B cell (primary cell): Measurements from ENCODE around the gene PIBF1. TPM values are rescaled to one million over a fixed set of nuclear protein-coding genes. Genes with fewer than 3 reads are reported as not detected.

Experiments
- ATAC-seq: fragments of 200-7000 bp; cut with Tn5 transposase; one replicate; pipeline ENCODE4 v1.10.0; 2021; ENCODE audit warnings: low read depth, mild to moderate bottlenecking, moderate number of reproducible peaks, moderate library complexity
- CTCF ChIA-PET: fragments of 350-600 bp; sonication (Branson Sonifier 250); formaldehyde crosslinking; loops from one replicate; lab custom pipeline; 2021; ENCODE audit warnings: antibody characterized with exemption, inconsistent platforms; lab: Charles Lee
- POLR2A ChIA-PET: fragments of 350-600 bp; sonication (Branson Sonifier 250); formaldehyde crosslinking; loops from one replicate; lab custom pipeline; 2021; ENCODE audit warnings: antibody characterized with exemption; lab: Charles Lee
- DNase-seq: peaks from one replicate; pipeline ENCODE4 v3.0.0; 2013
- H2AFZ ChIP-seq: 2 replicates; pipeline ENCODE4 v1.6.1; 2012; ENCODE audit warnings: mild to moderate bottlenecking, low read depth, low read length; ENCODE audit not compliant: insufficient read depth, poor library complexity, severe bottlenecking
- H3K27ac ChIP-seq, 2 donors: 1 replicate in 1 of 2; 2 replicates in 1 of 2; pipeline ENCODE4 v1.5.1; 2012 to 2013; ENCODE audit warnings: low read length in 2 of 2, mild to moderate bottlenecking in 2 of 2, moderate library complexity in 1 of 2
- H3K27me3 ChIP-seq, 4 experiments: fragments of 200-600 bp in 1 of 4; sonication (generic) in 1 of 4; replicated peaks in 1 of 4; 1 replicate in 2 of 4; 2 replicates in 2 of 4; pipeline versions ENCODE4 v1.6.1 to v1.7.0; 2013 to 2016; ENCODE audit warnings: low read length in 3 of 4, mild to moderate bottlenecking in 2 of 4, mixed read lengths in 1 of 4, moderate library complexity in 1 of 4; ENCODE audit not compliant: insufficient read depth in 4 of 4, control insufficient read depth in 3 of 4; ENCODE audit errors: control extremely low read depth in 1 of 4
- H3K36me3 ChIP-seq, 2 experiments: replicated peaks in 1 of 2; 1 replicate in 1 of 2; 2 replicates in 1 of 2; pipeline versions ENCODE4 v1.6.1 to v1.7.1; 2013; ENCODE audit warnings: low read length in 1 of 2; ENCODE audit not compliant: insufficient read depth in 2 of 2, control insufficient read depth in 1 of 2; ENCODE audit errors: control extremely low read depth in 1 of 2, extremely low read depth in 1 of 2
- H3K4me1 ChIP-seq, 2 donors: fragments of 200-600 bp in 1 of 2; sonication (generic) in 1 of 2; 1 replicate in 1 of 2; 2 replicates in 1 of 2; pipeline versions ENCODE4 v1.5.1 to v1.6.1; 2013 to 2017; ENCODE audit warnings: low read length in 2 of 2; ENCODE audit not compliant: control insufficient read depth in 2 of 2, insufficient read depth in 2 of 2
- H3K4me2 ChIP-seq: replicated peaks from 2 replicates; pipeline ENCODE3; 2012; ENCODE audit warnings: mild to moderate bottlenecking, low read depth, low read length; ENCODE audit not compliant: poor library complexity, severe bottlenecking
- H3K4me3 ChIP-seq, 5 experiments: fragments of 200-600 bp in 1 of 5; sonication (generic) in 1 of 5; 1 replicate in 3 of 5; 2 replicates in 2 of 5; pipeline versions ENCODE4 v1.5.1 to v1.7.0; 2011 to 2016; ENCODE audit warnings: low read length in 4 of 5, mild to moderate bottlenecking in 4 of 5, low read depth in 2 of 5, control low read depth in 1 of 5, moderate library complexity in 1 of 5; ENCODE audit not compliant: insufficient read depth in 1 of 5; ENCODE audit errors: control extremely low read depth in 1 of 5, extremely low read depth in 1 of 5
- H3K79me2 ChIP-seq: fragments of 200-600 bp; sonication (generic); one replicate; pipeline ENCODE4 v1.6.0; 2016; ENCODE audit warnings: low read length; ENCODE audit not compliant: control insufficient read depth, insufficient read depth
- H3K9ac ChIP-seq: fragments of 200-600 bp; sonication (generic); 2 replicates; pipeline ENCODE4 v1.6.1; 2017; ENCODE audit warnings: mild to moderate bottlenecking, low read length, moderate library complexity
- H3K9me3 ChIP-seq, 3 donors: one replicate each; pipeline versions ENCODE4 v1.6.1 to v1.7.1; 2013; ENCODE audit warnings: low read length in 2 of 3; ENCODE audit not compliant: control insufficient read depth in 2 of 3, insufficient read depth in 1 of 3; ENCODE audit errors: control extremely low read depth in 1 of 3
- H4K20me1 ChIP-seq: 2 replicates; pipeline ENCODE4 v1.6.0; 2012; ENCODE audit warnings: mild to moderate bottlenecking, low read length; ENCODE audit not compliant: insufficient read depth, control insufficient read depth, poor library complexity, severe bottlenecking
- H3K27ac Mint-ChIP-seq: one replicate; pipeline ENCODE4 v1.8.0; 2021; ENCODE audit warnings: mixed read lengths
- H3K27me3 Mint-ChIP-seq: one replicate; pipeline ENCODE4 v1.8.0; 2021; ENCODE audit warnings: mixed read lengths
- H3K4me1 Mint-ChIP-seq: one replicate; pipeline ENCODE4 v1.8.0; 2021; ENCODE audit warnings: mixed read lengths
- H3K4me3 Mint-ChIP-seq: one replicate; pipeline ENCODE4 v1.8.0; 2021; ENCODE audit warnings: mixed read lengths
- H3K9me3 Mint-ChIP-seq: one replicate; pipeline ENCODE4 v1.8.0; 2022; ENCODE audit warnings: mixed read lengths; ENCODE audit not compliant: insufficient read depth
- CTCF ChIP-seq: fragments of 200-600 bp; IDR thresholded peaks from one replicate; pipeline ENCODE4 v1.8.0; 2022; ENCODE audit warnings: antibody characterized with exemption, mild to moderate bottlenecking
- EZH2 ChIP-seq: IDR thresholded peaks from 2 replicates; pipeline ENCODE4 v1.6.1; 2012; ENCODE audit warnings: borderline replicate concordance, low read depth, mild to moderate bottlenecking, moderate library complexity, low read length; ENCODE audit not compliant: insufficient read depth, poor library complexity, severe bottlenecking
- WGBS: methylation state at CpG from one replicate; pipeline ENCODE4 v1.1.5; 2013; ENCODE audit warnings: missing lambda C conversion rate; ENCODE audit not compliant: insufficient coverage; 5-methylcytosine and 5-hydroxymethylcytosine counted together
- intact Hi-C: fragments of 100-400 bp; cut with micrococcal nuclease; formaldehyde crosslinking; loops from one replicate; pipeline ENCODE4 v1.10.0; 2022
- polyA plus RNA-seq: library from polyadenylated mRNA; depleted of rRNA; stranded (reverse); fragments of >200 nt; gene quantifications from 2 replicates; pipeline ENCODE4 v1.2.3, GENCODE V29; 2012
- total RNA-seq, 2 donors: library from RNA; stranded (reverse); fragments of 120-200 nt in 1 of 2; gene quantifications; 1 replicate in 1 of 2; 2 replicates in 1 of 2; pipeline versions ENCODE4 v1.2.3 to v1.2.4, GENCODE V29; 2013 to 2022

Gene PIBF1
- total and polyA plus RNA-seq, 2 donors (not counting 1 experiment from before 2014, with no cell fraction given), result 4.5 to 43.1 TPM

GRCh38 chr13:73054712-73055111 lies 272.8 kb downstream of the PIBF1 start:
- Histone ChIP-seq H2AFZ (no peak overlapping the region), H3K27me3 (peaks cover 3 to 31% (median 19%) of the 10 kb centered on the region in 4 experiments), H3K4me1 (peaks cover 9% of the 10 kb centered on the region in 2 donors), H3K9me3 (no peaks in the 10 kb centered on the region), H3K36me3 (no peaks in the 10 kb centered on the region), H3K27ac (no peak overlapping the region), H3K4me3 (no peak overlapping the region), H3K79me2 (no peaks in the 10 kb centered on the region), H3K9ac (no peak overlapping the region), H4K20me1 (no peaks in the 10 kb centered on the region), H3K4me2 (no peak overlapping the region)
- Mint-ChIP-seq H3K27ac (no peak overlapping the region), H3K4me3 (no peak overlapping the region), H3K4me1 (peaks cover 12% of the 10 kb centered on the region), H3K9me3 (no peaks in the 10 kb centered on the region), H3K27me3 (peaks cover 46% of the 10 kb centered on the region)
- ChIA-PET CTCF (no interaction called here), POLR2A (no interaction called here)
- no peak for TF ChIP-seq EZH2
- TF ChIP-seq CTCF, result no peak
- DNase-seq (no peak), ATAC-seq (no peak)
- intact Hi-C loops, result loop anchor here (5.0 kb wide), 1 partner anchor 1233 kb away; no protein-coding TSS in a partner anchor
- WGBS, result no CpG with 5 or more reads among the region's 5 CpGs

GRCh38 chr13:73055813-73056564 lies 274.1 kb downstream of the PIBF1 start:
- Histone ChIP-seq H2AFZ (no peak overlapping the region), H3K27me3 (peaks cover 3 to 31% (median 29%) of the 10 kb centered on the region in 4 experiments), H3K36me3 (no peaks in the 10 kb centered on the region), H3K79me2 (no peaks in the 10 kb centered on the region), H3K27ac (no peak overlapping the region), H3K4me3 (no peak overlapping the region), H3K9me3 (no peaks in the 10 kb centered on the region), H3K4me1 (peaks cover 15 to 18% of the 10 kb centered on the region in 2 donors), H4K20me1 (no peaks in the 10 kb centered on the region), H3K4me2 (no peak overlapping the region), H3K9ac (no peak overlapping the region)
- DNase-seq (no peak), ATAC-seq (no peak)
- no peak overlapping the region for H3K4me3 Mint-ChIP-seq
- H3K9me3 Mint-ChIP-seq, result no peaks in the 10 kb centered on the region
- H3K4me1 Mint-ChIP-seq, result peaks cover 24% of the 10 kb centered on the region
- peaks cover 56% of the 10 kb centered on the region for H3K27me3 Mint-ChIP-seq
- no peak overlapping the region for H3K27ac Mint-ChIP-seq
- ChIA-PET POLR2A (no interaction called here), CTCF (interaction anchor here (2.0 kb wide), 1 partner anchor 17 kb away, joined by 4 read pairs; no protein-coding TSS in a partner anchor)
- intact Hi-C loops, result loop anchor here (5.0 kb wide), 1 partner anchor 1231 kb away; no protein-coding TSS in a partner anchor
- WGBS, result 100% methylated on average over 7 of the region's 8 CpGs
- TF ChIP-seq EZH2, result no peak
- TF ChIP-seq CTCF, result no peak
